ENCODE data around the gene TNIP3.
"Not testable (repeated sequence)": the region's sequence is repeated elsewhere in the genome, so short reads cannot be mapped to it uniquely, and the experiment has no call there.

Gene TNIP3

GRCh38 chr4:121176082-121176934, 12.2 kb upstream of the TNIP3 start:
- no peak for DNase-seq

GRCh38 chr4:121171477-121171876, 7.4 kb upstream of the TNIP3 start:
- DNase-seq: not testable (repeated sequence)

GRCh38 chr4:121168446-121169281, 4.5 kb upstream of the TNIP3 start:
- no peak for DNase-seq

- no peak for DNase-seq
These were observed 2.9 kb upstream of the TNIP3 start for GRCh38 chr4:121166976-121167375.

GRCh38 chr4:121165206-121165605, 1.1 kb upstream of the TNIP3 start:
- no peak for DNase-seq

- DNase-seq: no peak
These were observed 7.0 kb downstream of the TNIP3 start for GRCh38 chr4:121156822-121157769.

- no peak for DNase-seq
These were observed 8.2 kb downstream of the TNIP3 start for GRCh38 chr4:121155893-121156292.

- DNase-seq: no peak
These were observed 10.0 kb downstream of the TNIP3 start for GRCh38 chr4:121154103-121154515.

- no peak for DNase-seq
These were observed 12.2 kb downstream of the TNIP3 start for GRCh38 chr4:121151942-121152341.

GRCh38 chr4:121150486-121150885, 13.6 kb downstream of the TNIP3 start:
- no peak for DNase-seq

GRCh38 chr4:121150003-121150402, 14.1 kb downstream of the TNIP3 start:
- DNase-seq: no peak

- DNase-seq: no peak
These were observed 15.5 kb downstream of the TNIP3 start for GRCh38 chr4:121148621-121149020.

GRCh38 chr4:121148000-121148399, 16.1 kb downstream of the TNIP3 start:
- DNase-seq: no peak

- no peak for DNase-seq
These were observed 17.6 kb downstream of the TNIP3 start for GRCh38 chr4:121146530-121146929.

GRCh38 chr4:121145430-121145829, 18.7 kb downstream of the TNIP3 start:
- DNase-seq: no peak

- no peak for DNase-seq
These were observed 20.1 kb downstream of the TNIP3 start for GRCh38 chr4:121144021-121144420.

- no peak for DNase-seq
These were observed 21.0 kb downstream of the TNIP3 start for GRCh38 chr4:121143131-121143530.

GRCh38 chr4:121140716-121141460, 23.2 kb downstream of the TNIP3 start:
- no peak for DNase-seq

- no peak for DNase-seq
These were observed 24.4 kb downstream of the TNIP3 start for GRCh38 chr4:121139533-121140222.

- DNase-seq: no peak
These were observed 25.9 kb downstream of the TNIP3 start for GRCh38 chr4:121138039-121138825.

GRCh38 chr4:121130326-121130660, 33.8 kb downstream of the TNIP3 start:
- no peak for DNase-seq
